ENCODE data around the gene FOXA1. TPM values are rescaled to one million over a fixed set of nuclear protein-coding genes. Genes with fewer than 3 reads are reported as not detected.

FOXA1 gene
- total and polyA plus RNA-seq, 2 of the 8 experiments (the other 6 are each of a cell fraction or from before 2014, with no cell fraction given), result 0.08 to 0.20 TPM

GRCh38 chr14:37589715-37590427, 5.2 kb downstream of the FOXA1 start:
- Histone ChIP-seq H2AK5ac (ENCODE audit: low read depth, low read length) (no peak overlapping the region), H3K27ac (ENCODE audit: low read depth, low read length) (no peak overlapping the region), H3K4me3 (ENCODE audit: extremely low read depth in 1 of 4, insufficient read depth in 2 of 4, low read depth in 3 of 4, low read length in 4 of 4) (no peak overlapping the region), H4K20me1 (replicated peaks in 1 of 2; ENCODE audit: control insufficient read depth in 1 of 2, insufficient read depth in 2 of 2, low read length in 2 of 2) (peaks cover 12 to 14% of the 10 kb centered on the region in 2 experiments), H3K4ac (replicated peaks; ENCODE audit: insufficient read length, low read depth, low read length) (no peak overlapping the region), H4K5ac (ENCODE audit: insufficient read length, low read depth, low read length) (no peak overlapping the region), H3K18ac (ENCODE audit: extremely low read depth, low read length) (no peak overlapping the region), H3K9ac (replicated peaks in 1 of 4; ENCODE audit: extremely low read depth in 1 of 4, low read depth in 3 of 4, low read length in 3 of 4) (no peak overlapping the region), H2BK5ac (ENCODE audit: low read depth, low read length) (no peak overlapping the region), H3K23me2 (ENCODE audit: low read depth, low read length) (peaks cover 7% of the 10 kb centered on the region; the same call in 1 of the 2 replicates), H3K23ac (ENCODE audit: insufficient read length) (no peak overlapping the region), H4K8ac (ENCODE audit: extremely low read depth, insufficient read depth, low read length) (no peak overlapping the region), H3K79me2 (ENCODE audit: control insufficient read depth in 1 of 2, insufficient read depth in 2 of 2, low read length in 2 of 2) (no peaks in the 10 kb centered on the region), H3K4me2 (ENCODE audit: insufficient read depth in 1 of 2, low read depth in 2 of 2, low read length in 2 of 2) (no peak overlapping the region; a peak in 1 of 4 replicates), H2BK12ac (ENCODE audit: low read depth, low read length) (no peak overlapping the region), H2BK120ac (replicated peaks; ENCODE audit: low read depth, low read length) (no peak overlapping the region), H3K14ac (ENCODE audit: insufficient read length) (no peak overlapping the region), H3K27me3 (replicated peaks in 1 of 4; ENCODE audit: control insufficient read depth in 3 of 4, extremely low read depth in 1 of 4, insufficient read depth in 3 of 4, low read length in 3 of 4) (peaks cover 64 to 100% (median 83%) of the 10 kb centered on the region in 4 experiments), H3K9me3 (ENCODE audit: insufficient read depth in 2 of 2, low read depth in 1 of 2, low read length in 1 of 2) (no peaks in the 10 kb centered on the region), H2AFZ (ENCODE audit: low read length) (no peak overlapping the region), H3K79me1 (ENCODE audit: low read depth, low read length) (no peaks in the 10 kb centered on the region), H2BK20ac (ENCODE audit: low read length) (no peak overlapping the region), H3K4me1 (replicated peaks in 1 of 4; ENCODE audit: control insufficient read depth in 3 of 4, insufficient read depth in 4 of 4, low read length in 3 of 4) (peaks cover 4 to 25% (median 9%) of the 10 kb centered on the region in 4 experiments), H3K56ac (replicated peaks; ENCODE audit: insufficient read length, low read depth, low read length) (no peak overlapping the region), H4K91ac (replicated peaks; ENCODE audit: insufficient read length, low read length) (no peak overlapping the region), H3K36me3 (ENCODE audit: control insufficient read depth in 2 of 4, insufficient read depth in 4 of 4, low read length in 3 of 4) (no peaks in the 10 kb centered on the region), H2BK15ac (ENCODE audit: low read length) (no peak overlapping the region)
- ChIA-PET POLR2A (ENCODE audit: partially characterized antibody) (interaction anchor here (0.7 kb wide), 1 partner anchor 1186 kb away, joined by 4 read pairs; no protein-coding TSS in a partner anchor), CTCF (ENCODE audit: partially characterized antibody) (interaction anchor here (0.6 to 1.6 kb wide), 7 partner anchors 13 to 1519 kb away, joined by 3 to 6 read pairs (median 4); no protein-coding TSS in a partner anchor)
- 36% methylated on average over 6 of the region's 6 CpGs; no CpG with 5 or more reads in 1 of the 2 experiments for WGBS, 2 experiments (ENCODE audit: extremely low coverage in 1 of 2, insufficient coverage in 1 of 2, insufficient read length in 1 of 2, insufficient replicate concordance in 2 of 2, low coverage in 1 of 2, low lambda C conversion rate in 2 of 2, missing lambda C conversion rate in 1 of 2)
- DNase-seq (ENCODE audit: low read depth in 1 of 2, low spot score in 2 of 2) (no peak), FAIRE-seq (no peak)
- TF ChIP-seq TBP (IDR thresholded peaks at IDR 0.05; ENCODE audit: low read depth, low read length) (no peak), FOSL1 (IDR thresholded peaks at IDR 0.05; ENCODE audit: insufficient read depth, low read depth, low read length) (no peak), BCL11A (IDR thresholded peaks at IDR 0.05; ENCODE audit: low read depth in 2 of 2, low read length in 2 of 2) (no peak), E2F6 (IDR thresholded peaks at IDR 0.05) (no peak), CREB1 (IDR thresholded peaks at IDR 0.05) (no peak), GABPA (IDR thresholded peaks at IDR 0.05; ENCODE audit: borderline replicate concordance, insufficient read depth, low read length) (no peak), CEBPB (IDR thresholded peaks at IDR 0.05; ENCODE audit: low read depth, low read length) (no peak), USF2 (IDR thresholded peaks at IDR 0.05; ENCODE audit: low read length) (no peak), SP2 (IDR thresholded peaks at IDR 0.05; ENCODE audit: low read length) (no peak), ZNF274 (IDR thresholded peaks at IDR 0.05; ENCODE audit: borderline replicate concordance, extremely low read depth, low read length) (no peak), TAF7 (optimal IDR thresholded peaks at IDR 0.05; ENCODE audit: borderline replicate concordance, low read depth, low read length) (no peak)
